ENCODE measurements around the gene LRRC7. TPM values are rescaled to one million over a fixed set of nuclear protein-coding genes. Genes with fewer than 3 reads are reported as not detected.

The LRRC7 gene
- total RNA-seq, 1 donor = under 0.01 TPM

GRCh38 chr1:70169018-70169839 is 601.5 kb downstream of the LRRC7 start:
- no peak for TF ChIP-seq CTCF (IDR thresholded peaks at IDR 0.05; ENCODE audit: extremely low read depth, low read depth, low read length)
- Histone ChIP-seq H3K79me2 (ENCODE audit: insufficient read depth, low read length) (no peaks in the 10 kb centered on the region), H3K4me2 (ENCODE audit: insufficient read depth, low read length) (no peak overlapping the region), H3K27ac (ENCODE audit: low read depth, low read length) (no peak overlapping the region), H4K20me1 (ENCODE audit: insufficient read depth, low read length) (no peaks in the 10 kb centered on the region), H3K4me1 (ENCODE audit: insufficient read depth, low read length) (no peaks in the 10 kb centered on the region), H3K36me3 (ENCODE audit: insufficient read depth, low read length) (no peaks in the 10 kb centered on the region), H3K4me3 (ENCODE audit: insufficient read depth, low read length) (no peak overlapping the region), H3K27me3 (ENCODE audit: insufficient read depth, low read length) (no peaks in the 10 kb centered on the region), H2AFZ (ENCODE audit: low read length) (no peak overlapping the region), H3K9me3 (ENCODE audit: low read depth, low read length) (no peaks in the 10 kb centered on the region)
- no peak for DNase-seq (ENCODE audit: insufficient read length, low spot score, missing footprints)

GRCh38 chr1:70171512-70171911 is 603.8 kb downstream of the LRRC7 start:
- no peak for DNase-seq (ENCODE audit: insufficient read length, low spot score, missing footprints)
- no peaks in the 10 kb centered on the region for H4K20me1 ChIP-seq (ENCODE audit: insufficient read depth, low read length)
- TF ChIP-seq CTCF (IDR thresholded peaks at IDR 0.05; ENCODE audit: extremely low read depth, low read depth, low read length) = no peak
- no peak overlapping the region for H3K4me2 ChIP-seq (ENCODE audit: insufficient read depth, low read length)
- no peak overlapping the region for H3K4me3 ChIP-seq (ENCODE audit: insufficient read depth, low read length)
- no peaks in the 10 kb centered on the region for H3K4me1 ChIP-seq (ENCODE audit: insufficient read depth, low read length)
- no peaks in the 10 kb centered on the region for H3K27me3 ChIP-seq (ENCODE audit: insufficient read depth, low read length)
- H2AFZ ChIP-seq (ENCODE audit: low read length) = no peak overlapping the region
- H3K36me3 ChIP-seq (ENCODE audit: insufficient read depth, low read length) = no peaks in the 10 kb centered on the region
- H3K27ac ChIP-seq (ENCODE audit: low read depth, low read length) = no peak overlapping the region
- H3K79me2 ChIP-seq (ENCODE audit: insufficient read depth, low read length) = no peaks in the 10 kb centered on the region
- no peaks in the 10 kb centered on the region for H3K9me3 ChIP-seq (ENCODE audit: low read depth, low read length)
